Astrocyte of the cerebellum (primary cell): ENCODE results near the gene WNT3A.

Experiments
- DNase-seq: peaks from one replicate; pipeline ENCODE4 v3.0.0-alpha.2; 2011; ENCODE audit warnings: low read depth
- H3K4me3 ChIP-seq: 2 replicates; pipeline ENCODE4 v1.5.1; 2011; ENCODE audit warnings: mild to moderate bottlenecking, low read depth, low read length, moderate library complexity
- in situ Hi-C: cut with HindIII; loops from 2 replicates; pipeline ENCODE4 v1.10.0; 2017; ENCODE audit warnings: low sequenced_read_pairs
- TF ChIP-seq, protein P1 (sequence below): IDR thresholded peaks from 2 replicates; pipeline ENCODE4 v1.5.1; 2012; ENCODE audit warnings: low read length, low read depth, moderate library complexity, mild to moderate bottlenecking; ENCODE audit errors: missing control alignments

The WNT3A gene

DNA sequence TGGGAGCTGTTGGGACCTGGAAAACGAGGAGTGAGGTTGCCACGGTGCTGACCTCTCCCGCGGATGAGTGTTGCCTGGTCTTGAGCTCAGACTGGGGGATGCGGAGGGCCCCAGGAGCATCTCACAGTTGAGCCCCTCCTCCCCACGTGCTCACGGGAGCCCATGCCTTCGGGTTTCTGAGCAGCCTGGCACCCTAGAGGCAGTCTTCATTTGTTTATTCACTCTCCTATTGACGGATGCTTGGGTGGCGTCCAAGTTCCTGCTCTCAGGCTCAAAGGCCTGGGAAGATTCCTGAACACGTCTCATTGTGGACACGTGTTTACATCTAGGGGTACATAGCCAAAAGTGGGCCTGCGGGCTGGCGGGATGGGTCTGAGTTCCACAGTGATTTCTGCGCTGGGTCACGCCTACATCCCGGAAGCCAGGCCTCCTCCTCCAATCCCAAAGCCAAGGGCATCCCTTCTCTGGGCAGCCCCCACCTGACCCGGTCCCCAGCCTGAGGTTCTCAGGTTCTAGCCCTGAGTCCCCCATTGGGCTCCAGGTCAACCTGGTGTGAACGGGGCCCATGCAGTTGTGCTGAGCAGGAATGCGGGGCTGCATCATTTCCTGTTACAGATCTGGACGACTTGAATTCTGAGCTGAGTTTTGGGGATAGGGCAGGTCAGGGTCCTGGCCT is 14.7 kb downstream of the WNT3A start:
- in situ Hi-C loops: no loop called here
- DNase-seq: no peak
- H3K4me3 ChIP-seq: no peak overlapping the region
- TF ChIP-seq, protein P1, sequence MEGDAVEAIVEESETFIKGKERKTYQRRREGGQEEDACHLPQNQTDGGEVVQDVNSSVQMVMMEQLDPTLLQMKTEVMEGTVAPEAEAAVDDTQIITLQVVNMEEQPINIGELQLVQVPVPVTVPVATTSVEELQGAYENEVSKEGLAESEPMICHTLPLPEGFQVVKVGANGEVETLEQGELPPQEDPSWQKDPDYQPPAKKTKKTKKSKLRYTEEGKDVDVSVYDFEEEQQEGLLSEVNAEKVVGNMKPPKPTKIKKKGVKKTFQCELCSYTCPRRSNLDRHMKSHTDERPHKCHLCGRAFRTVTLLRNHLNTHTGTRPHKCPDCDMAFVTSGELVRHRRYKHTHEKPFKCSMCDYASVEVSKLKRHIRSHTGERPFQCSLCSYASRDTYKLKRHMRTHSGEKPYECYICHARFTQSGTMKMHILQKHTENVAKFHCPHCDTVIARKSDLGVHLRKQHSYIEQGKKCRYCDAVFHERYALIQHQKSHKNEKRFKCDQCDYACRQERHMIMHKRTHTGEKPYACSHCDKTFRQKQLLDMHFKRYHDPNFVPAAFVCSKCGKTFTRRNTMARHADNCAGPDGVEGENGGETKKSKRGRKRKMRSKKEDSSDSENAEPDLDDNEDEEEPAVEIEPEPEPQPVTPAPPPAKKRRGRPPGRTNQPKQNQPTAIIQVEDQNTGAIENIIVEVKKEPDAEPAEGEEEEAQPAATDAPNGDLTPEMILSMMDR: no peak

DNA sequence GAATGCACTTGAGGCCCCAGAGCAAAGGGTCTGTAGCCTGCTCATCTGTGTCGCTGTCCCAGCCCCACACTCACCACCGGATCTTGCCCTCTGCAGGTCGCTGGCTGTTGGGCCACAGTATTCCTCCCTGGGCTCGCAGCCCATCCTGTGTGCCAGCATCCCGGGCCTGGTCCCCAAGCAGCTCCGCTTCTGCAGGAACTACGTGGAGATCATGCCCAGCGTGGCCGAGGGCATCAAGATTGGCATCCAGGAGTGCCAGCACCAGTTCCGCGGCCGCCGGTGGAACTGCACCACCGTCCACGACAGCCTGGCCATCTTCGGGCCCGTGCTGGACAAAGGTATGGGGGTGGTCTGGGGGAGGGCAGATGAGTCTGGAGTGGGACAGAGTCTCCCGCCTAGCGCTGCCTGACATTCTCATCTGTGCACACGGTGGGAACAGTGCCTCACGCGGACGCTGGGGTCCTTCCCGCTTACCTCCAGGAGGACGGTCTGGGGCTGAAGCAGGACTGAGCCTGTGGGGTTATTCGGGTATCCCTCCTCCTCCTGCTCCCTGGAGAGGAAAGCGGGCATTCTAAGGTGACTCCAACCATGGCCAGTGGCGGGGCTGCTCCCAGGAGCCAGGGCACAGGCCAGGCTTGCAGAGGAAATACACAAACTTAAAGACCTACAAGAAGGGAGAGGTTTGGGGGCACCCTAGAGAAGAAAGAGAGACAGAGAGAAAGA is 15.9 kb downstream of the WNT3A start:
- no peak for DNase-seq
- in situ Hi-C loops: no loop called here
- TF ChIP-seq, protein P1: no peak
- no peak overlapping the region for H3K4me3 ChIP-seq

DNA sequence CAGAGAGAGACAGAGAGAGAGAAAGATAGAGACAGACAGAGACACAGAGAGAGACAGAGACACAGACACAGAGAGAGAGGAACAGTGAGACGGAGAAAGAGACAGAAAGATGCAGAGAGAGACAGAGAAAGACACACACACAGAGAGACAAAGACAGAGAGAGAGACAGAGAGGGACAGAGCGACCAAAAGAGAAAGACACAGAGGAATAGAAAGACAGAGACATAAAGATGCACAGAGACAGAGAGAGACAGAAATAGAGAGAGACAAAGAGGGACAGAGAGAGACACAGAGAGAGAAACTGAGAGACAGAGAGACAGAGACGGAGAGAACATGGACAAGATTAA is 16.5 kb downstream of the WNT3A start:
- in situ Hi-C loops: no loop called here

DNA sequence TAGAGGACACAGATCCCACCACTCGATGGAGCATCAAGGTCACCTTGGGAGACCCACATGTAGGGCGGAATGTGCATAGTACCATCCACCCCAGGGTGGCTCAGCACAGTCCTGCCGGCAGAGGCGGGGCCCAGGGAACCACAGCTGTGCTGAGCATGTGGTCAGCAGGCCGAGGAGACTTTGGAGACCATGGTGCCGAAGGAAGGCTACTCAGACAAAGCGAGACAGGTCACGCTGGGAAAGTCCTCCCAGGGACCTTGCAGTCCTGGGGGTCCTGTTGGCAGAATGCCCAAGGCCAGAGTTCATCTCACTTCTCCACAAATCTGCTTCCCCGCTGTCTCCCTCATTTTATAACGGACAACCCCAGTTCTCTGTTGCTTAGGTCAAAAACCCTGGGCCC is 22.5 kb downstream of the WNT3A start:
- no peak overlapping the region for H3K4me3 ChIP-seq
- TF ChIP-seq, protein P1: no peak
- no peak for DNase-seq
- in situ Hi-C loops: no loop called here

More for the DNA sequence above, 16.5 kb downstream of the WNT3A start:
- no peak overlapping the region for H3K4me3 ChIP-seq
- no peak for DNase-seq
- TF ChIP-seq, protein P1: no peak

DNA sequence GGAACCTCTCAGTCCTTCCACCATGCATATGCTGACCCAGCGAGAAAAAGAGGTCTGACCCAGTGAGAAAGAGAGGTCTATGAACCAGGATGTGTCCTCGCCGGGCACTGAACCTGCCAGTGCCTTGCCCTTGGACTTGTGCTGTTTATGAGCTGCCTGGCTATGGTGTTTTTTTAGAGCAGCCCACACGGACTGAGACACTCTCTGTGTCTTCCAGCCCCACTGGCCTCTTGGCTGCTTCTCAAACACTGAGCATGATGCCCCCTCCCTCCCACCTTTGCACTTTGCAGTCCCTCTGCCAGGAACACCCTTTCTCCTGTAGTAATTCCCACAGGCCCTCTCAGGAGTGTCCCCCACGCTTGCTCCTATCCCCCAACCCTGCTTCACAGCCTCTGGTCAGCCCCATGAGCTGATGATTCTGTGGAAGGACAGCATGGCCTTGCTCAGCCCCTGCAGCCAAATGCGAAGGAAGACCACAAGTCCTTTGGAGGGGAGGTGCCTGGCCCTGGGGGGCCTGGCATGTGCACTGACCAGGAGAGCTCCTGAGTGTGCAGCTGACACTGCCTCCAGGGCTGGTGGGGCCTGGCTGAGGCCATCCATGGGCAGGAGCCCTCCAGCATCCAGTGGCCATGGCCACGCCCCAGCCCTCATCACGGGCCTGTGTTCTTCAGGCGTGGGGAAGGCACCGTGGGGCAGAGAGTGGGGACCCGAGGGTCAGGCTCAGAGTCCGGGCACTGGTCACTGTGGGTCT is 23.8 kb downstream of the WNT3A start:
- TF ChIP-seq, protein P1: no peak
- in situ Hi-C loops: no loop called here
- no peak for DNase-seq
- no peak overlapping the region for H3K4me3 ChIP-seq

DNA sequence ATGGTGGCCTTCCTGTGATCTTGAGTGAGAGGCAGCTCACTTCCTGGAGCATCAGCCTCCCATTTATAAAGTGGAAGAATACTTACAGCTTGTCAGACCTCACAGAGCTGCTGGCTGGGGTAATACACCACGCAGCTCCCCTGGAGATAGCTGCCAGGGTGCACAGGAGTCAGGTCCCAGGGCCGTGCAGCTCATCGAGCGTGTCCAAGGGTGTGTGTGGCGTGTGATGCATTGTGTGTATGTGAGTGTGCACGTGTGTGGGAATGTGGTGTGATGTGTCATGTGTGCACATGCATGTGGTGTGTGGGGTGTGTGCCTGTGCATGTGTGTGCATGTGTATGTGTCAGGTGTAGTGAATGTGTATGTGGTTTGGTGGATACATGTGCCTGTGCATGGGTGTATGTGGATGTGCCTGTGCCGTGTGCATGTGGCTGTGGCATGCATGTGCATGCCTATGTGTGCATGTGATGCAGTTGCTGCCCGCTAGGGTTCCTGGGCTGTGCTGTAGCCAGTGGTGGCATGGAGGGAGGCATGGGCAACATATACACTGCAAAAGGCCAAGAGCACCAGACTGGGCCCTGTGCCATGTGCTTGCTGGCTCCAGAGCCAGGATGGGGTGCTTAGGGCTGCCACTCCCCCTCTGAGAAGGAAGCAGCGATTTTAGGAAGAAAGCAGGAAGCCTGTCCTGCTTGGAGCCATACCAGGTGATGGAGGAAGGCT is 24.6 kb downstream of the WNT3A start:
- TF ChIP-seq, protein P1: no peak
- H3K4me3 ChIP-seq: no peak overlapping the region
- in situ Hi-C loops: no loop called here
- no peak for DNase-seq
